HG03064 (cell line): ENCODE measurements around the gene KIAA1958.
"Not testable (repeated sequence)": the region's sequence is repeated elsewhere in the genome, so short reads cannot be mapped to it uniquely, and the experiment has no call there.

Experiments used
- ATAC-seq: cut with Tn5 transposase; IDR thresholded peaks from one replicate; pipeline ENCODE4 v1.9.1; 2021; ENCODE audit warnings: low read depth; ENCODE audit not compliant: unreplicated experiment

The KIAA1958 gene

DNA sequence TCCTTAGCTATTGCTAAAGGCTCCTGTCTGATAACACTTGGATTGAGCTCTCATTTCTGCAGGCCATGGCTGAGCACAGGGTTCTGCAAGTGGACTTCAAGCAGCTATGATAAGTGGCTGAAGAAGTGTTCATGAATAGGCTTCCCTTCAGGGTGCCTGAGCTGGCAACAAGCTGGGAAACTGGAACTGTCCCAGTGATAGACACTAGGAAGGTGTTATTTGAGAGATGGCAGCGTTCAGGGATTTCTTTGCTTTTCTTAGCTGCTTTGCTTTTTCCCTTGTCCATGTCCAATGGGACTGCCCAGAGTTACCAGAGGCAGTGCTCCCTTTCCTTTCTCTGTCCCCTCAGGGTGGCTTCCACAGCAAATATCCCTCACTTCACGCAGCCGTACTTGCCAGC, 155.5 kb downstream of the KIAA1958 start:
- no peak for ATAC-seq

DNA sequence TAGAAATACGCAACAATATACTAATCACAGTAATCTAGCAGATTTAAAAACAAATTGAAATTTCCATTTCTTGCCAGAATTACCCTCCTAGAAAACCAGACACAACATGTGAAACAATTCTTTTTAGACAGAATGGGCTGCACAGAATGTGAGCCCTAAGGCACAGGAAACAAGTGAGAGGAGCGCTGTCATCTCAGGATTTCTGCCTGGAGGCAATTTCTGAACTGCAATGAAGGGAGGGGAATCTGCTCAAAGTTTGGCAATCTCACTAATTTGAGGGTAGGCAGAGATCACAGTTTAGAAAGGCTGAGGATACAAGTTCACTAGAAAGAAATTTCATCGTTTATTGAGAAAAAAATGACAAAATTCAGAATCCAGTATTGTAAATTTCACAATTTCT, 161.0 kb downstream of the KIAA1958 start:
- ATAC-seq, result no peak

DNA sequence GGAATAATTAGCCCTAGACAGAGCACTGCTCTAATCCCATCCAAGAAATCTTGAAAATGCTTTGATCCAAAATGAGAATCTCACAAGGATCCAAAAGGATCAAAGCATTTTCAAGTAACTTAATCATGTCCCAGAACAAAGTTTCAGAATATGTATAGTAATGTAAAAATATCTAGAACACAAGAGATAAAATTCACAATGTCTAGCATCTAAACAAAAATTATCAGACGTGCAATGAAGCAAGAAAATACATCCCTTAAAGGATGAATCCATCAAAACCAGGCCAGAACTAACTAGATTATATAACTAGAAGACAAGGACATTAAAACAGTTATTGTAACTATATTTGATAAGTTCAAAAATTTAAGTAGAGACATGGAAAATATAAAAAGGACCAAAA, 162.0 kb downstream of the KIAA1958 start:
- no peak for ATAC-seq

DNA sequence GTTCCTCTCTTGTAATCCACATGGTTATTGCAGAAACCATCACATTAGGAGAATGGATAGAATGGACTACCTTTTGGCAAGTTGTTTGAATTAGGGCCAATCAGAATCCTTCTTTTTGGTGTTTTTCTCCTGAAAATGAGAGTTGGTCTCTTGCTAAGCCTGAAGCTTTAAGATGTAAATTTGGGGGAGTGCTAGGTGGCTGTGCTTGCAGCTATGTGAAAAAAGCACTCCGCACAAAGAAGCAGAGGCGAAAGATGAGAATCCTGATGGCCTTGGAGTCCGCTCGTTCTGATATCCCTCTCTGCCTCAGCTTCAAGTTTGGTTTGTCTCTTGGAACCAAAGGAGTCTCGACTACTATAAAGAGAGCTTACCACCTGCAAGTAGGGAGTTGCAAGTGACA, 167.7 kb downstream of the KIAA1958 start:
- ATAC-seq, result no peak

DNA sequence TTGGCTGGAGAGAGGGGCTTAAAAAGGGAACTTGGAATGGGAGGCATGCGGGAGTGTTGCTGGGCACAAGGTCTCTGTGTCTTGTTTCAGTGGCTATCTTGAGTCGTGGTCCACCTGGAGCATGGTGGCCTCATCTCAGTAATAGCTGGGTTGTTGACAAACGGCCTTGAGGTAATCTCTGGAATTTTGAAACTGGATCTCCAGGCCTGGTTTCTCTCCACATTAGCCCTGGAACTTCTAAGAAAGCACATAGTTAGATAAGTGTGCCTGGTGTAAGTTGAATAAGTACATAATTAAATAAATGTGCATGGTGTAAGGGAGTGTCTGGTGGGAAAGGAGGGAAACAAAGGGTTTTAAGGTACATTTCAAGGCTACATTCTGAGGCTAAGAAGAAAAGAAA, 169.0 kb downstream of the KIAA1958 start:
- no peak for ATAC-seq

DNA sequence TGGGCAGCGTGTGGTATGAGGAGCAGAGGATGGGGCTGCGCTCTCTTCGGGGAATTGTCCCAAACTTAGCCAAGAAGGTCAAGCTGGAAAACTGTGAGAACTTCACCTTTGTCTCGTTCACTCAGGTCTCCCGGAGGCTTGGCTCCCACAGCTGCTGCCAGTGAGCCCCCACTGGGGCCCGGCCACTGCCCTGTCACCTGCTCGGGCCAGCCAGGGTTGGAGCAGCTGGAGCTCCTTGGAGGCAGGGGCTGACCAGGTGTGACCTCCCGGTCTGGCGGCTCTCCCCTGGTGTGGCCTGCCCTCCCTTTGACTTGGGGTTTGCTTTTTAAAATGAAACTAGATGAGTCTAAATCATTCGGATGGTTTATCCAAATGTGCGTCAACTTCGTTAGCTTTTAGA, 173.3 kb downstream of the KIAA1958 start:
- ATAC-seq, result no peak

DNA sequence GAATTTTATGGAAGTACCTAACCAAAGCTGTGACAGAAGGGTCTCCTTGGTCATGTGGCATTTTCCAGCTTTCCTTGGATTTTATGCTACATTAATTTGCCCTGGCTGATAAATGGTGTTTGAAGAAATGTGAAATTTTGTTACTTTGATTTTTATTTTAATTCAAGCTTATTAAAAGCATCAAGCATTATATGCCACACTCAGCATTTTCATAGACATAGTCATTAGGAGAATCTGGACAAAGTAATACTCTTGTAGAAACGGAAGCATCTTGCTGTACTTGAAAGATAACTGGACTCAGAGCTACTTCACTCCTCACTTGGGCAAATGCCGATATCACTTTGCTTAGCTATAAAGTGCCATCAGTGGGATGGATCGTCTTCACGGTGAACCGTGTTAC, 177.1 kb downstream of the KIAA1958 start:
- no peak for ATAC-seq

DNA sequence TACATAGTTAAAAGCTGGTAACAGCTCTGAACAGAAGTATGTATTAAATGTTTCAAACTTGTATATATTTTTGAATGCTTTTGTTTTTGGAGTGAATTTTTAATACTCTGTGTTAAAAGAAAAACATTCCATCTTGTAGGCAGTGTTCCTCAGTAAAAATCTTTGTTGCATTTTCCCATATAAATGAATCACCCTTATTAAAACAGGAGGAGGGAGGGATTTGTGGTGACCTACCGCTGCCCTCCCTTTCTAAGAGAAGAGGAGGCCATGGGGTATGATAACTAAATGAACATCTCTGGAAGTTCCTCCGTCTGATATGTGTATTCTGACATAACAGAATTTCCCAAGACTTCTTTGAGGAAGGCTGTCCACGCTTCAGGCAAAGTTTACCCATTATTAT, 177.9 kb downstream of the KIAA1958 start:
- ATAC-seq, result no peak

DNA sequence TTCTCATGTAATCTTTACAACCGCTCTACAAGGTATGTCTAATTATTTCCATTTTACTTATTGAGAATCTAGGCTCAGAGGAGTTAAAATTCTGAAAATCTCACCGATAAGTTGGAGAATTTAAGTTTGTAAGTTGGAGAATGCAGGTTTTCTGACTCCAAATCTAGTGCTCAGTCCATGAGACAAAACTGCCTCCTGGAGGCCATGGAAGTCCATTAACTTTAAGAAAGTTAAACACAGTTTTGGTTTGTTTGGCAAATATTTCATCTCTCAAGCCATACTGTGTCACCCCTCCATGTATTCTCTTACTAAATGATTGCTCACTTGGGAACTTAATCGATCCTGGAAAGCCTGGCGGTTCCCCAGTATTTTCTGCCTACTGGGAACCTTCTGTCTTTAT, 178.7 kb downstream of the KIAA1958 start:
- no peak for ATAC-seq

DNA sequence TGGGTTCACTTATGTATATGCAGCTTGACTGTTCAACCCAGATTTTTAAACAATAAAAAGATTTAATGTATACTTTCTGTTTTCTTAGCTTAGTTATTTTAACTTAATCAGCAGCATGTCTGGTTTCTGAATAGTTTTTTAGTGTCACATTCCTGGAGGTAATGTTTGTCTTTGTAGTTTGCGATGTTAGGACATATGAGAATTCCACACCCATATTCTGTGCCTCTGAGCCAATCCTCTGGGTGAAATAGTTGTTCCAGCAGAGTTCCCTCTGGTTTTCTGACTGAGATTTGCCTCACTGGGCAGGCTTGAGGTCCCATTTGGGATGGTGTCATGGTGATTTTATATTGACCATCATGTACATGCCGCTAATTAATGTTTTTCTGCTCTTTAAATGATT, 182.7 kb downstream of the KIAA1958 start:
- no peak for ATAC-seq

DNA sequence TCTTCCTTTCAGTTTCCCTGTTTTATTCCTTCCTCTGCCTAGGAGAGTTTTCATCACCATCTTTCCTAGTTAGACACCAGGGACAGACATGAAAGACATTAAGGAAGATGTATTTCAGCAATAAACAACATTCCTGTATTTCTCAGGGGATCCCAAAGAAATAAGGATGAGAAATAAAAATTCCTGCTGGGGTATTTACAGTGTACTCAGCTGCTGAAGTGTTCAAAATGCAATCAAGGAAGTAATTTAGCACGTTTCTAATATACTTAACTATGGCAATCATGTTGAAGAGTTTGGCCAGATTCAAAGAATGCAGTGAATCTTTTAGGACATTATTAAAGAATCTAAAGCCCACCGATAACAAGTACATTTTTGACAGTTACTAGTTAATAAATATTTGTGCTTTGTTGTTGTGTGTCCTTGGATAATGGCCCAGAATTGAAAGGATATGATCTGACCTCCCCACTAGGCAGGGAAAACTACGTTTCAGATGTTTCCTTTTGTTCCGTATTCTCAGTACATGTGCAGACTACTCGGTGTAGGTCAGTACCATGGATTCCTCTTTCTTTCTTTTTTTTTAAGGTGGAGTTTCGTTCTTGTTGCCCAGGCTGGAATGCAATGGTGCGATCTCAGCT, 184.5 kb downstream of the KIAA1958 start:
- no peak for ATAC-seq

DNA sequence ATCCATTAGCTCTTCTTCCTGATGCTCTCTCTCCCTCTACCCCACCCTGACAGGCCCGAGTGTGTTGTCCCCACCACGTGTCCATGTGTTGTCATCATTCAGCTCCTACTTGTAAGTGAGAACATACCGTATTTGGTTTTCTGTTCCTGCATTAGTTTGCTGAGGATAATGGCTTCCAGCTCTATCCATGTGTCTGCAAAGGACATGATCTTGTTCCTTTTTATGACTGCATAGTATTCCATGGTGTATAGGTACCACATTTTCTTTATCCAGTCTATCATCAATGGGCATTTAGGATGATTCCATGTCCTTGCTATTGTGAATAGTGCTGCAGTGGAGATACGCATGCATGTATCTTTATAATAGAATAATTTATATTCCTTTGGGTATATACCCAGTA, 186.6 kb downstream of the KIAA1958 start:
- not testable (repeated sequence) for ATAC-seq

DNA sequence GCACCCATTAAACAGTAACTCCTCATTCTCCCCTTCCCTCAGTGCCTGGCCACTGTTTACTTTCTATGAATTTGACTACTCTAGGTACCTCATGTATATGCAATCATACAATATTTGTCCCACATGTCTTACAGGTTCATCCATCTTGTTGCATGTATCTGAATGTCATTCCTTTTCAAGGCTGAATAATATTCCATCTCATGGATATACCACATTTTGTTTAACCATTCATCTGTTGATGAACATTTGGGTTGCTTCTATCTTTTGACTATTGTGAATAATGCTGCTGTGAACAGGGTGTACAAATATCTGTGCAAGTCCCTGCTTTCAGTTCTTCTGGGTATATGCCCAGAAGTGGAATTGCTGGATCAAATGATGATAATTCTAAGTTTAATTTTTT, 190.4 kb downstream of the KIAA1958 start:
- no peak for ATAC-seq

DNA sequence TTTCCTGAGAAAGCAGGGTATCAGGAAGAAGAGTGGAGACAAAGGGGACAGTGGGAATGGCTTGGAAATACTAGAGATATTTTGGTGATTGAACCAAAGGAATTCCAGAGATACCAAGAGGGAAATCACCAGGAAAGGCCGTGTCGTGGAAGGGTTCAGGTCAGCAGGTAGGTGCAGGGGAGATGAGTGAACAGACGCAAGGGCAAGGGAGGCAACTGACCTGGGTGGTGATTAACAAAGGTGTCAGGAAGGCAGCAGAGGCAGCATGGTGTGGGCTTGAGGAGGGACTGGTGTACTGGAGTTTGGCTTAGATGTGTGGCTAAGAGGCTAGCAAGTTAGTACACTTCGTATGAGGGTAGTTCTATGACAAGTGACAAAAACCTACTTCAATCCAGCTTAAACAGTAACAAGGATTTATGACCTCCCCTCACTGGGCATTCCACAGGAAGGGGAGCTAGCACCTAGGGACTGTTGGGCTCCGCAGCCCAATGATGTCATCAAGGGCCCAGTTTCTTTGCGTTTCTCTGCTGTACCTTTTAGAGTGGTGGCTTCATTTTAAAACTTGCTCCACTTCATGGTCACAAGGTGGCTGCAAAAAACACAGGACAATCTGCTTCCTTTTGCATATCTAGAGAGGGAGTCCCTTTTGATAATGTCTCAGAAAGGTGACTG, 194.2 kb downstream of the KIAA1958 start:
- ATAC-seq, result no peak

DNA sequence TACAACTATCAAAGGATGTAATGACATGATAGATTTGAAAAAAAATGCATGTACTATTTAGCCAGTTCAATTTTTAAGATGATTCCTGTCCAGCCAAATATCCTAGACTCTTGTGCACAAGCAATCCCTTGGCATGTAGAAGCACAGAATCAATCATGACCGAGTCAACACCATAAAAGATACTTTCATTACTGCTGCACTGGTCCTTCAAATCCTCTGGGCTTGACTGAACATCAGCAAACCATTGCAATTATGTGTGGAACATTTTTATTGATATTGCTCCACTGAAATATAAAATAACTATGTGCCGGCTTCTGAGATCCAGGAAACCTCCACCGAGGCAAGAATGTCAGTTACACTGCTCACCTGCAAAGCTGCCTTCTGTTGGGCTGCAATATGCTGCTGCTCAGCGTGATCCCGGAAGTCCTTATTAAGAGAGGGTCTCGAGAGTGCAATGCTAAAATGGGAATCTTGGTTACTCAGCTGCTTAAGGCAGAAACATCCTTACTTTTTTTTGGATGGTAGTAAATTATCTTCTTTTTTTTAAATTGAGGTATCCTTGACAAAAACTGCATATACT, 202.6 kb downstream of the KIAA1958 start:
- no peak for ATAC-seq

DNA sequence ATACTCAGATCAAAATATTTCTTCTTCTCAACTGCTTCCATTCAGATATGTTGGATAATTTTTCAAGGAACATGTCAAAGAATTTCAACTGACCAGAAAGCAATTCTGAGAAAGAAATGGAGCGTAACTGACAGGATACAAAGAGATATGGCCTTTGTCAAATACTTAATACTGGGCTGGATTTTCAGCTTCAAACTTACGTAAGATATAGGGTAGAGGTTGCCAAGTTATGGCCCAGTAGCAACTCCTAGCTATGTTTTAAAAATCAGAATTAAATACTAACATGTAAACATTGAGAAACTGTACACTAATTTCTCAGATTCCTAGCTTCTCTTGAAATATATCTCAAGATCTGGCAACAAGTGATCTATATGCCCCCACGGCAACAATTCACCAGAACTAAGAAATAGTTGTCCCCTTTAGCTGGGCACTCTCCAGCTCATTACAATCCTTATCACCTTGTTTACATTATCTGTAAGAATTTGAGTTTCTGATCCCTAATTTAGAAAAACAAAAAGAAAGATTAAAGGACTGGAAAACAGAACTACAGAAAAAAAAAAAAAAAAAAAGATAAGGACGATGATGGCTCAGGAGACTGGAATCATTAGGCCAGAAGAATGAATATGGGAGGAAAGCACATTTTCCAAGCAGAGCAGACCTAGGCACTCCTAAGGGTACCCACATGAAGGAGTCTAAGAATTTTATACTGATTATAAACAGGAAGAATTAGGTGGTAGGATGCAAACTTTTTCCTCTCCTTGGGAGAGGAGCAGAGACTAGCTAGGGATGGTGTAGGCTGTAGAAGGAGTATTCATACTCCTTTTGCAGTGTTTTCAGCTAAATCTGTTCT, 208.3 kb downstream of the KIAA1958 start:
- no peak for ATAC-seq

DNA sequence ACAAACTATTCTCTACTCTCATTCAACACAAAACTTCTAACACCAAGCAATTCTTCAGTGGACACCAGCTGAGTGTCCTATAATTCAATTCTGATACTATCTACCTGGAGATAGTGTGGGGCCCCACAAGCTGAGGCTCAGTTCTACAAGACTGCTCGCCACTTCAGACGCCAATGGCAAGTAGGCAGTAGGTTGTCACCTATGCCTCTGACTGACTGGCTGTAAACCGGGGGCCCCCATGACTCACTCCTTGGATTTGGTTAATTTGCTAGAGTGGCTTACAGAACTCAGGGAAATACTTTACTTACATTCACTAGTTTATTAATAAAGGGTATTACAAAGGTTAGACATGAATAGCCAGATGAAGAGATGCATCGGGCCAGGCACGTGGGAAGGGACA, 209.8 kb downstream of the KIAA1958 start:
- no peak for ATAC-seq

DNA sequence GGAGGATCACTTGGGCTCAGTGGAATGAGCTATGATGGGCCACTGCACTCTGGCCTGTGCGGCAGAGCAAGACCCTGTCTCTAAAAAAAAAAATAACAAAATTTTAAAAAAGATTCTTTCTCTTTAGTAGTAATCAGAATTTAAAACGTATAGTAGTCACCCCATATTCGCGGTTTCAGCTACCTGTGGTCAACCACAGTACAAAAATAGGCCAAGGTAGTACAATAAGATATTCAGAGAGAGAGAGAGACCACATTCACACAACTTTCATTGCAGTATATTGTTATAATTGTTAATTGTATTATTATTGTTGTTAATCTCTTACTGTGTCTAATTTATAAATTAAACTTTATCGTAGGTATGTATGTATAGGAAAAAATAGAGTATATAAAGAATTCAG, 212.6 kb downstream of the KIAA1958 start:
- peak; percentile 76 for ATAC-seq

DNA sequence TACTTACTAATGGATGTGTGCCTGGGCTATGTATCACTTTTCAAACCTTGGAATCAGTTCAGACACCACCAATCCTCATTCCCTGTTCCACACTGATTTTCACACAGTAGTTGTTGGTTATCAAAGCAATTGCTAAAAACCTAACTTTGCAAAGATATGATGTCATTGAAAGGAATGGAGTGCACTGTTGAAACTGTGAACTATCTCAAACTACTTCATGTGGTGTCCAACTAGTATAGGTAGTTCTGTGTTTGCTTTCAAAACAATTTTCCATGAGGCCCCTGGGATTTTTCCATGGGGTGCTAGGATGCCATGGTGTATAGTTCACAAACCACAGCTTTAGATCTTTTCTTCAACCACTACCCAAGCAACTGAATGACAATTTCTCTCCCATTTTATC, 213.5 kb downstream of the KIAA1958 start:
- no peak for ATAC-seq

DNA sequence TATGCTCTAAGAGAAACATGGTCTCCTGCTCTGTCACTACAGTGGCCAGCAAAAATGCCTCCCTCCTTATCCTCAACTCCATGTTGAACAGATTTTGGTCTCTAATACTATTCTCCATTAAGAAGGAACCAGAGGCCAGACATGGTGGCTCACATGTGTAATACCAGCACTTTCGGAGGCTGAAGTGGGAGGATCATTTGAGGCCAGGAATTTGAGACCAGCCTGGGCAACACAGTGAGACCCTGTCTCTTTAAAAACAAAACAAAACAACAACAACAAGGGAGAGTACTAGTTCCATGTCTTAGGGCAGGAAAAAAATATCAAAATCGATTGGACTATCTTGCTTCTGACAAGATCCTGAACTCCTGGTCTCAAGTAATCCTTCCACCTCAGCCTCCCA, 216.7 kb downstream of the KIAA1958 start:
- no peak for ATAC-seq

DNA sequence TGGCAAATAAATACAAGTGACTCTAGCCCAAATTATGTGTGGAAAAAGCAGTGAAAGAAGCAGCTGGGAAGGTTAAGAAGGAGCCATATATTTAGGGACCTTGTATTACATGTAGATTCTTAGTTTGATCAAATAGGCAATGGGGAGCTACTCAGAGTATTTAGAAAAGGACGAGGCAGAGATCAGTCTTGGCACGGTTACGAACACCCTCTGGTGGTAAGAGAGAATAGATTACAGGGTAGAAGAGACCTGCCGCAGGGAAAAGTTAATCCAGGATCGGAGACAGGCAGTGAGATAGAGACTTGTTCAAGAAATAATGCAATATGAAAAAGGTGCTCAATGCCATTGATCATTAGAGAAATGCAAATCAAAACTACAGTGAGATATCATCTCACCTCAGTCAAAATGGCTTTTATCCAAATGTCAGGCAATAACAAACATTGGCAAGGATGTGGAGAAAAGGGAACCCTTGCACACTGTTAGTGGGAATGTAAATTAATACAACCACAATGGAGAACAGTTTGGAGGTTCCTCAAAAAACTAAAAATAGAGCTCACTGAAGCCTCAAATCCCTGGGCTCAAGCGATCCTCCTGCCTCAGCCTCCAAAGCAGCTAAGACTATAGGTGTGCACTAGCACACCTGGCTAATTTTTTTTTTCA, 219.3 kb downstream of the KIAA1958 start:
- no peak for ATAC-seq
